Peyer's patch (tissue), 4 donors: ENCODE results near the gene RCL1. TPM values are rescaled to one million over a fixed set of nuclear protein-coding genes. Genes with fewer than 3 reads are reported as not detected.
A peak's percentile ranks its signal among the peaks of the same experiment; 100 is the strongest.

Experiments
- DNase-seq, 3 donors: peaks; one replicate each; pipeline ENCODE4 v3.0.0-alpha.2; 2017 to 2019
- H3K27ac ChIP-seq, 4 donors: fragments of 200-600 bp; sonication (generic); one replicate each; pipeline ENCODE4 v1.5.1; 2016 to 2019
- H3K27me3 ChIP-seq, 2 donors: fragments of 200-600 bp; sonication (generic); one replicate each; pipeline ENCODE4 v1.5.1; 2019
- H3K36me3 ChIP-seq, 3 donors: fragments of 200-600 bp; sonication (generic); one replicate each; pipeline ENCODE4 v1.5.1; 2016 to 2019
- H3K4me1 ChIP-seq, 4 donors: fragments of 200-600 bp; sonication (generic); one replicate each; pipeline ENCODE4 v1.5.1; 2016 to 2019
- H3K4me3 ChIP-seq, 4 donors: fragments of 200-600 bp; sonication (generic); 1 replicate in 3 of 4; 2 replicates in 1 of 4; pipeline ENCODE4 v1.5.1; 2016 to 2019; ENCODE audit warnings: mild to moderate bottlenecking in 1 of 4
- H3K9me3 ChIP-seq, 4 donors: fragments of 200-600 bp; sonication (generic); one replicate each; pipeline ENCODE4 v1.5.1; 2016 to 2019; ENCODE audit warnings: mild to moderate bottlenecking in 1 of 4
- POLR2A ChIP-seq, 2 donors: fragments of 450-650 bp; IDR thresholded peaks; one replicate each; pipeline ENCODE4 v1.5.1; 2017; ENCODE audit warnings: antibody characterized with exemption in 2 of 2, mild to moderate bottlenecking in 2 of 2, moderate library complexity in 2 of 2
- total RNA-seq, 4 donors: library from RNA; depleted of rRNA; stranded (reverse); fragments of >200 nt; gene quantifications; one replicate each; pipeline ENCODE4 v1.1.0, GENCODE V29; 2016
- TF ChIP-seq, protein P1 (sequence below), 6 experiments: fragments of 450-650 bp in 4 of 6; fragments of 200-600 bp in 2 of 6; sonication (generic) in 1 of 6; IDR thresholded peaks; one replicate each; pipeline ENCODE4 v1.5.1; 2017 to 2019; ENCODE audit warnings: antibody characterized with exemption in 6 of 6, mild to moderate bottlenecking in 3 of 6, moderate library complexity in 1 of 6

RCL1 gene
- total RNA-seq, 4 donors from 2014 or later = 7.4 to 28.1 (median 19.5) TPM

DNA sequence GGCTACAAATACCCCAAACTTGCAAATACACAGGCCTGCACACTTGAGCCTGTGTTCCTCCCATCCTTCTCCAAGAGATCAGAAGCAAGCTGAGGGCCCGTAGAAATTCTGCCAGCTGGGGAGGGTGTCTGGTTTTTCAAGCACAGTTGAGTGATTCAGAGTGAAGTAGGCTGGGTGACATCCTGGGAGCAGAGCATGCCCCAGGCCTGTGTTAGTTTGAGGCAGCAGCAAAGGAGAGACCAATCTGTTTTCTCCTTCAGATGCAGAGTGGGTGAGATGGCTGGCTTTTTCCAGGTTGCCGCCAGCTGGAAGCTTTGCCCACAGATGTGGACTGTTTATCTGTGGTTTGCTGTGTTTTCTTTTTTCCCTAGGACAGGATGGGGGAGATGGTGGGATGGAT, 63.1 kb downstream of the RCL1 start:
- no peaks in the 10 kb centered on the region for H3K27me3 ChIP-seq
- no peak overlapping the region for H3K4me3 ChIP-seq
- no peak for TF ChIP-seq POLR2A (IDR thresholded peaks at IDR 0.05)
- TF ChIP-seq, protein P1, sequence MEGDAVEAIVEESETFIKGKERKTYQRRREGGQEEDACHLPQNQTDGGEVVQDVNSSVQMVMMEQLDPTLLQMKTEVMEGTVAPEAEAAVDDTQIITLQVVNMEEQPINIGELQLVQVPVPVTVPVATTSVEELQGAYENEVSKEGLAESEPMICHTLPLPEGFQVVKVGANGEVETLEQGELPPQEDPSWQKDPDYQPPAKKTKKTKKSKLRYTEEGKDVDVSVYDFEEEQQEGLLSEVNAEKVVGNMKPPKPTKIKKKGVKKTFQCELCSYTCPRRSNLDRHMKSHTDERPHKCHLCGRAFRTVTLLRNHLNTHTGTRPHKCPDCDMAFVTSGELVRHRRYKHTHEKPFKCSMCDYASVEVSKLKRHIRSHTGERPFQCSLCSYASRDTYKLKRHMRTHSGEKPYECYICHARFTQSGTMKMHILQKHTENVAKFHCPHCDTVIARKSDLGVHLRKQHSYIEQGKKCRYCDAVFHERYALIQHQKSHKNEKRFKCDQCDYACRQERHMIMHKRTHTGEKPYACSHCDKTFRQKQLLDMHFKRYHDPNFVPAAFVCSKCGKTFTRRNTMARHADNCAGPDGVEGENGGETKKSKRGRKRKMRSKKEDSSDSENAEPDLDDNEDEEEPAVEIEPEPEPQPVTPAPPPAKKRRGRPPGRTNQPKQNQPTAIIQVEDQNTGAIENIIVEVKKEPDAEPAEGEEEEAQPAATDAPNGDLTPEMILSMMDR (IDR thresholded peaks at IDR 0.05) = no peak
- H3K36me3 ChIP-seq = no peaks in the 10 kb centered on the region
- H3K4me1 ChIP-seq = no peaks in the 10 kb centered on the region
- peak overlapping the region; percentile 5 to 43 (median 19) for H3K27ac ChIP-seq
- no peak for DNase-seq
- no peaks in the 10 kb centered on the region for H3K9me3 ChIP-seq

DNA sequence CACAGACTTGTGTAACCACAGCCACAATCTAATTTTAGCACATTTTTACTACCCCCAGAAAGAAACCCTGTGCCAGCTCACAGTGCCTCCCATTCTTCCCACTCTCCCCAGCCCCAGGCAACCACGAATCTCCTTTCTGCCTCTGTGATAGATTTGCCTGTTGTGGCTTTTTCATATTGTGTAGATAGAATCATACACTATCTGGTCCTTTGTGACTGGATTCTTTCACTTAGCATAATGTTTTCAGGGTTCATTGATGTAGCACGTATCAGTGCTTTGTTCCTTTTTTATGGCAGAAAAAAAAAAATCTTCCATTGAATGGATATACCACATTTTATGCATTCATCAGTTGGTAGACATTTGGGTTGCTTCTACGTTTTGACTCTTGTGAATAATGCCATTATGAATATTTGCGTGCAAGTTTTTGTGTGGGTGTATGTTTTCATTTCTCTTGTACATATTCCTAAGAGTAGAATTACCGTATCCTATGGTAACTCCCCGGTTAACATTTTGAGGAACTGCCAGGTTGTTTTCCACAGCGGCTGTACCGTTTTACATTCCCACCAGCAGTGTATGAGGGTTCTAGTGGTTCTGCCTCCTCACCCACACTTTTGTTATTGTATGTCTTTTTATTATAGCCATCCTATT, 64.5 kb downstream of the RCL1 start:
- Histone ChIP-seq H3K4me1 (peaks cover 0 to 9% (median 0%) of the 10 kb centered on the region in 4 donors), H3K27me3 (no peaks in the 10 kb centered on the region), H3K27ac (no peak overlapping the region), H3K4me3 (no peak overlapping the region), H3K9me3 (no peaks in the 10 kb centered on the region), H3K36me3 (no peaks in the 10 kb centered on the region)
- TF ChIP-seq, protein P1 (IDR thresholded peaks at IDR 0.05) = no peak
- TF ChIP-seq POLR2A (IDR thresholded peaks at IDR 0.05) = no peak
- DNase-seq = no peak

DNA sequence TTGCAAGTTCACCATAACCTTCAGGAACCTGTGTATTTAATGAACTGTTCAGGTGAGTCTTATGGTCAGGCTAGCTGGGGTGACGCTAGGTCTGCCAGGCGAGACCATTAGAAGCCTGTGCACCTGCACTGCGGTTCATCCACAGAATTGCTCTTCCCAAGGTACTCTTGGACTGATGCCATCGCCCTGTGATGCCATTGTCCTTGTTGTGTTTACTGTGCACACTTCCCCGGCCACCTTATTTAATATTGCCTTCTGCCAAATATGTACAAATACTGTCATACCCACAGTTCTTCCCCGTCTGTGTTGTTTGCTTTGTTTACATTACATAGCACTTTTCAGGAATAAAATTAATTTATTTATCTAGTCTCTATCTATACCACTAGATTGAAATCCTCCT, 66.3 kb downstream of the RCL1 start:
- Histone ChIP-seq H3K4me1 (peaks cover 0 to 9% (median 0%) of the 10 kb centered on the region in 4 donors), H3K27me3 (no peaks in the 10 kb centered on the region), H3K4me3 (no peak overlapping the region), H3K27ac (no peak overlapping the region), H3K9me3 (no peaks in the 10 kb centered on the region), H3K36me3 (no peaks in the 10 kb centered on the region)
- DNase-seq = no peak
- TF ChIP-seq, protein P1 (IDR thresholded peaks at IDR 0.05) = no peak
- TF ChIP-seq POLR2A (IDR thresholded peaks at IDR 0.05) = no peak

DNA sequence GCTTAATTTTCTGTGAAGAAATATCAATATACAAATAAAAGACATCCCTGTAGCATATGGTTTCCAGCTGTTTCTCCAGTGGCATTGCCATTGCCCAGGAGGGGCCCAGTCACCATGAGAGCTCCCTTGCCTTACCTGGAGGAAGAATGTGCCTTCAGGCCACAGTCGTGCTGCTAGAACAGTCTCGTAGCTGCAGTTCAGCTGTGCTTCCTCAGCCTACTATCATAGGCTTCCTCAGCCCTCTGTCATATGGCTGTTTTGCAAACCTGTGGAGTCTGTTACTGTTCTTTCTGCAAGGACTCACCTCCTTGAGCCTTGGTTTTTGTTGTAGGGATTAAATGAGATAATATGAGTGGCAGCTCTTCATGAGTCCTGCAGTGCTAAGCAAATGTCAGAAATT, 67.6 kb downstream of the RCL1 start:
- Histone ChIP-seq H3K9me3 (no peaks in the 10 kb centered on the region), H3K4me3 (no peak overlapping the region), H3K36me3 (no peaks in the 10 kb centered on the region), H3K4me1 (peaks cover 0 to 9% (median 0%) of the 10 kb centered on the region in 4 donors), H3K27ac (no peak overlapping the region), H3K27me3 (no peaks in the 10 kb centered on the region)
- no peak for TF ChIP-seq POLR2A (IDR thresholded peaks at IDR 0.05)
- TF ChIP-seq, protein P1 (IDR thresholded peaks at IDR 0.05) = no peak
- no peak for DNase-seq

DNA sequence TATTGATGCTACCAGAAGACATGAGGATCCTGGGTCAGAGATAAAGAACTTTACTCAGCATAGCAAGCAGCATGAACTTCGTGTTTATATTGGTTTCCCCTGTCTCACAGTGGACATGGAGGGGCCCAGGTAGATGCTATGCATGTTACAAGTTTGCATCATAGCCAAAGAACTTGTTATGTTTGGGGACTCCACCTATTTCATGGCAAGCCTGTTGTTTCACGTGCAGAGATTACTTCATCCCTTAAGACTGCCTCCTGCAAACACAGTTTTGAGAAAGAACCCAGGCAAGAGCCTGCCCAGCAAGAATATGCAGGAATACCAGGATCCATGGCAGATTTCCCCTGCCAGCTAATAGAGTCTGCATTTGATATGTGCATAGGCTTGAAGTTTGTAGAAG, 68.4 kb downstream of the RCL1 start:
- no peak for DNase-seq
- Histone ChIP-seq H3K9me3 (no peaks in the 10 kb centered on the region), H3K4me3 (no peak overlapping the region), H3K4me1 (peaks cover 0 to 9% (median 0%) of the 10 kb centered on the region in 4 donors), H3K27me3 (no peaks in the 10 kb centered on the region), H3K36me3 (no peaks in the 10 kb centered on the region), H3K27ac (peak overlapping the region in 3 of 4 donors; percentile 21 to 76 (median 69))
- TF ChIP-seq POLR2A (IDR thresholded peaks at IDR 0.05) = no peak
- TF ChIP-seq, protein P1 (IDR thresholded peaks at IDR 0.05) = no peak
